Tibial nerve (tissue), 4 donors: Measurements from ENCODE around the gene BIRC6. TPM values are rescaled to one million over a fixed set of nuclear protein-coding genes. Genes with fewer than 3 reads are reported as not detected.

ENCODE experiments used
- DNase-seq, 2 donors: peaks; one replicate each; pipeline ENCODE4 v3.0.0-alpha.2; 2019; ENCODE audit warnings: low spot score in 2 of 2
- H3K27ac ChIP-seq, 4 donors: fragments of 200-600 bp; sonication (generic) in 3 of 4; one replicate each; pipeline ENCODE4 v1.5.1; 2017 to 2019; ENCODE audit warnings: mild to moderate bottlenecking in 1 of 4
- H3K27me3 ChIP-seq, 2 donors: fragments of 200-600 bp; sonication (generic) in 1 of 2; one replicate each; pipeline versions ENCODE4 v1.5.1 to v1.6.0; 2017 to 2019
- H3K36me3 ChIP-seq, 3 donors: fragments of 200-600 bp; sonication (generic); one replicate each; pipeline ENCODE4 v1.5.1; 2018 to 2019
- H3K4me1 ChIP-seq, 4 donors: fragments of 200-600 bp; sonication (generic) in 3 of 4; one replicate each; pipeline ENCODE4 v1.5.1; 2017 to 2019
- H3K4me3 ChIP-seq, 4 donors: fragments of 200-600 bp; sonication (generic) in 3 of 4; one replicate each; pipeline ENCODE4 v1.5.1; 2017 to 2019; ENCODE audit warnings: mild to moderate bottlenecking in 1 of 4, moderate library complexity in 1 of 4
- H3K9me3 ChIP-seq, 4 donors: fragments of 200-600 bp; sonication (generic) in 3 of 4; one replicate each; pipeline ENCODE4 v1.5.1; 2017 to 2019
- CTCF ChIP-seq, 5 experiments: fragments of 200-600 bp in 3 of 5; fragments of 450-650 bp in 2 of 5; sonication (generic) in 3 of 5; IDR thresholded peaks; one replicate each; pipeline ENCODE4 v1.5.1; 2016 to 2019; ENCODE audit warnings: antibody characterized with exemption in 5 of 5, mild to moderate bottlenecking in 3 of 5, moderate library complexity in 2 of 5
- EP300 ChIP-seq, 2 donors: sonication (generic); formaldehyde crosslinking; IDR thresholded peaks; one replicate each; pipeline ENCODE4 v1.6.1; 2017; ENCODE audit warnings: antibody characterized with exemption in 2 of 2, mild to moderate bottlenecking in 1 of 2
- POLR2A ChIP-seq, 2 donors: fragments of 450-650 bp; IDR thresholded peaks; one replicate each; pipeline ENCODE4 v1.6.1; 2017; ENCODE audit warnings: antibody characterized with exemption in 2 of 2, mild to moderate bottlenecking in 2 of 2, moderate library complexity in 2 of 2
- WGBS, 2 donors: methylation state at CpG; one replicate each; pipeline ENCODE4 v1.1.5; 2018; 5-methylcytosine and 5-hydroxymethylcytosine counted together
- total RNA-seq, 4 donors: library from RNA; depleted of rRNA; stranded (reverse); fragments of >200 nt; gene quantifications; one replicate each; pipeline ENCODE4 v1.1.0, GENCODE V29; 2016

Gene BIRC6
- total RNA-seq, 4 donors from 2014 or later = 87.5 to 154 (median 124) TPM

GRCh38 chr2:32495139-32495538 lies 138.3 kb downstream of the BIRC6 start:
- peaks cover 0 to 50% (median 5%) of the 10 kb centered on the region in 3 donors for H3K36me3 ChIP-seq
- 87 to 91% methylated on average over 2 of the region's 2 CpGs for WGBS, 2 donors
- no peaks in the 10 kb centered on the region for H3K27me3 ChIP-seq
- H3K4me3 ChIP-seq = no peak overlapping the region
- TF ChIP-seq EP300 (IDR thresholded peaks at IDR 0.05) (no peak), POLR2A (IDR thresholded peaks at IDR 0.05) (no peak), CTCF (IDR thresholded peaks at IDR 0.05) (no peak)
- DNase-seq = no peak
- H3K9me3 ChIP-seq = no peaks in the 10 kb centered on the region
- no peaks in the 10 kb centered on the region for H3K4me1 ChIP-seq
- no peak overlapping the region for H3K27ac ChIP-seq

GRCh38 chr2:32496662-32497061 lies 139.8 kb downstream of the BIRC6 start:
- Histone ChIP-seq H3K36me3 (peaks cover 0 to 60% (median 0%) of the 10 kb centered on the region in 3 donors), H3K27ac (no peak overlapping the region)
- 74 to 80% methylated on average over 3 of the region's 3 CpGs for whole genome bisulfite sequencing, 2 donors

GRCh38 chr2:32498306-32498705 lies 141.5 kb downstream of the BIRC6 start:
- no peak for DNase-seq
- no peak overlapping the region for H3K27ac ChIP-seq
- H3K4me3 ChIP-seq = no peak overlapping the region
- 89 to 96% methylated on average over 6 of the region's 6 CpGs for WGBS, 2 donors
- H3K36me3 ChIP-seq = peaks cover 0 to 65% (median 0%) of the 10 kb centered on the region in 3 donors
- no peaks in the 10 kb centered on the region for H3K9me3 ChIP-seq
- TF ChIP-seq CTCF (IDR thresholded peaks at IDR 0.05) (no peak), EP300 (IDR thresholded peaks at IDR 0.05) (no peak), POLR2A (IDR thresholded peaks at IDR 0.05) (no peak)
- no peaks in the 10 kb centered on the region for H3K4me1 ChIP-seq
- H3K27me3 ChIP-seq = no peaks in the 10 kb centered on the region

More at GRCh38 chr2:32496662-32497061, 139.8 kb downstream of the BIRC6 start:
- TF ChIP-seq POLR2A (IDR thresholded peaks at IDR 0.05) (no peak), EP300 (IDR thresholded peaks at IDR 0.05) (peak in 1 of 2 donors; percentile 29)
- Histone ChIP-seq H3K4me1 (no peaks in the 10 kb centered on the region), H3K27me3 (no peaks in the 10 kb centered on the region), H3K9me3 (no peaks in the 10 kb centered on the region), H3K4me3 (no peak overlapping the region)
- DNase-seq = no peak

GRCh38 chr2:32502941-32503340 lies 146.1 kb downstream of the BIRC6 start:
- no peaks in the 10 kb centered on the region for H3K4me1 ChIP-seq
- no peak overlapping the region for H3K27ac ChIP-seq
- 75 to 81% methylated on average over 2 of the region's 2 CpGs for WGBS, 2 donors
- no peak overlapping the region for H3K4me3 ChIP-seq
- no peak for TF ChIP-seq POLR2A (IDR thresholded peaks at IDR 0.05)
- no peak for TF ChIP-seq EP300 (IDR thresholded peaks at IDR 0.05)
- TF ChIP-seq CTCF (IDR thresholded peaks at IDR 0.05) = no peak
- H3K9me3 ChIP-seq = no peaks in the 10 kb centered on the region
- DNase-seq = no peak
- H3K36me3 ChIP-seq = peaks cover 0 to 78% (median 0%) of the 10 kb centered on the region in 3 donors
- no peaks in the 10 kb centered on the region for H3K27me3 ChIP-seq

GRCh38 chr2:32504877-32505478 lies 148.2 kb downstream of the BIRC6 start:
- 94 to 99% methylated on average over 3 of the region's 3 CpGs for WGBS, 2 donors
- H3K27me3 ChIP-seq = no peaks in the 10 kb centered on the region
- no peak for DNase-seq
- no peak overlapping the region for H3K4me3 ChIP-seq
- H3K9me3 ChIP-seq = no peaks in the 10 kb centered on the region
- H3K27ac ChIP-seq = no peak overlapping the region
- no peaks in the 10 kb centered on the region for H3K4me1 ChIP-seq
- TF ChIP-seq POLR2A (IDR thresholded peaks at IDR 0.05) (no peak), CTCF (IDR thresholded peaks at IDR 0.05) (no peak), EP300 (IDR thresholded peaks at IDR 0.05) (no peak)
- peaks cover 0 to 78% (median 6%) of the 10 kb centered on the region in 3 donors for H3K36me3 ChIP-seq
